GM19025 (cell line): ENCODE measurements around the gene PTPN18.
"Not testable (repeated sequence)": the region's sequence is repeated elsewhere in the genome, so short reads cannot be mapped to it uniquely, and the experiment has no call there.

ENCODE experiments used
- ATAC-seq: cut with Tn5 transposase; IDR thresholded peaks from one replicate; pipeline ENCODE4 v1.9.1; 2021; ENCODE audit warnings: mild to moderate bottlenecking, low read depth, moderate library complexity; ENCODE audit not compliant: unreplicated experiment

Gene PTPN18

DNA sequence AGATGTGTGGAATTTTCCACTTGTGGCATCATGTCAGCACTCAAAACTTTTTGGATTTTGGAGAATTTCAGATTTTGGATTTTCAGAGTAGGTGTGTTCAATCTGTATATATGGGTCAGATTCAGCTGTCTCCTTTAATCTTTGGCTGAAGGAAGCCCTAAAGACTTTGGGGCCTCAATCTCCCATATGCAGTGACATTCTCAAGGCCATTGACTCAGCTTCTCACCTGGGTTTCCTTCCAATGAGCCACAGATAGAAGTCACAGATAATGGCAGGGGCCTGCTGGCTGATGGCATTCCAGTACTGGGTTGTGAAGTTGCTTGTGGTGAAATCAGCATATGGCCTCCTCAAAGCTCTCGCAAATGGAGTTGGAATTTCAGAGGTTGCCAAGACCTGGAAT, 63.0 kb downstream of the PTPN18 start:
- not testable (repeated sequence) for ATAC-seq
